Measurements from ENCODE around the gene IGIP.
A peak's percentile ranks its signal among the peaks of the same experiment; 100 is the strongest.

The IGIP gene

DNA sequence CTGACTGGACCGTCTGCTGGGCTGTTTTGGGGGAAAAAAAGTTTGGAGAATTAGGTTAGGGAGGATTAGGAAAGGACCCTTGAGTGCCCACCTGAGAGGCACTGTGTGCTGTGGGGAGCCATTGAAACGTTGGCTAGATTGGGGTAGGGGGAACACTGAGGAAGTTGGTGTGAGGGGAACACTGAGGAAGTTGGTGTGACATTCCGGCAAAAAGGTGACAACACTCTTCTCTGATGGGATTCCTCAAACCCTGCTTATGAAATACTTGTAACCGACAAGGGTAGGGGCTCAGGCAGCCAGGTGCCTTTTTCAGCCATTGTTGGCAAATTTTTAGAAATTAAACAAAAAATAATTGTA is 50.3 kb downstream of the IGIP start:
- TF ChIP-seq, protein P1, sequence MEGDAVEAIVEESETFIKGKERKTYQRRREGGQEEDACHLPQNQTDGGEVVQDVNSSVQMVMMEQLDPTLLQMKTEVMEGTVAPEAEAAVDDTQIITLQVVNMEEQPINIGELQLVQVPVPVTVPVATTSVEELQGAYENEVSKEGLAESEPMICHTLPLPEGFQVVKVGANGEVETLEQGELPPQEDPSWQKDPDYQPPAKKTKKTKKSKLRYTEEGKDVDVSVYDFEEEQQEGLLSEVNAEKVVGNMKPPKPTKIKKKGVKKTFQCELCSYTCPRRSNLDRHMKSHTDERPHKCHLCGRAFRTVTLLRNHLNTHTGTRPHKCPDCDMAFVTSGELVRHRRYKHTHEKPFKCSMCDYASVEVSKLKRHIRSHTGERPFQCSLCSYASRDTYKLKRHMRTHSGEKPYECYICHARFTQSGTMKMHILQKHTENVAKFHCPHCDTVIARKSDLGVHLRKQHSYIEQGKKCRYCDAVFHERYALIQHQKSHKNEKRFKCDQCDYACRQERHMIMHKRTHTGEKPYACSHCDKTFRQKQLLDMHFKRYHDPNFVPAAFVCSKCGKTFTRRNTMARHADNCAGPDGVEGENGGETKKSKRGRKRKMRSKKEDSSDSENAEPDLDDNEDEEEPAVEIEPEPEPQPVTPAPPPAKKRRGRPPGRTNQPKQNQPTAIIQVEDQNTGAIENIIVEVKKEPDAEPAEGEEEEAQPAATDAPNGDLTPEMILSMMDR (IDR thresholded peaks at IDR 0.05; ENCODE audit: low read depth, low read length): no peak
- peak overlapping the region; percentile 81 for H3K4me3 ChIP-seq (ENCODE audit: low read depth, low read length)
- no peak for DNase-seq (ENCODE audit: low read depth, low spot score)
- in situ Hi-C loops (cut with HindIII; ENCODE audit: low sequenced_read_pairs): no loop called here

DNA sequence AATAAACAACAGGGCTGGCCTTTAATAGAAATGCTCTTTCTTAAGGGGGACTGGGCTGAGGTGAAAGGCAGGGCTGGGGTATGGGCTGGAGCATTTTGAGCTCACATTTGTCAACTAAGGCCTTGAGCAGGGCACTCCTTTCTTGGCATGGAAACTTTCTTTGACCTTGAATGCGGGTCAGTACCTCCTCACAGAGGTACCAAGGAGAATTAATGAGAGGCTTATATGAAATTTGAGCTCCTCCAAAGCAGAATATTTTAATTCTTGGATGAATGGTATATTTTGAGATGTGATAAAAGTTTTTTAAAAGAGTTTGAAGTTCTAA is 52.3 kb downstream of the IGIP start:
- TF ChIP-seq, protein P1 (IDR thresholded peaks at IDR 0.05; ENCODE audit: low read depth, low read length): no peak
- in situ Hi-C loops (cut with HindIII; ENCODE audit: low sequenced_read_pairs): no loop called here
- no peak overlapping the region for H3K4me3 ChIP-seq (ENCODE audit: low read depth, low read length)
- DNase-seq (ENCODE audit: low read depth, low spot score): no peak

DNA sequence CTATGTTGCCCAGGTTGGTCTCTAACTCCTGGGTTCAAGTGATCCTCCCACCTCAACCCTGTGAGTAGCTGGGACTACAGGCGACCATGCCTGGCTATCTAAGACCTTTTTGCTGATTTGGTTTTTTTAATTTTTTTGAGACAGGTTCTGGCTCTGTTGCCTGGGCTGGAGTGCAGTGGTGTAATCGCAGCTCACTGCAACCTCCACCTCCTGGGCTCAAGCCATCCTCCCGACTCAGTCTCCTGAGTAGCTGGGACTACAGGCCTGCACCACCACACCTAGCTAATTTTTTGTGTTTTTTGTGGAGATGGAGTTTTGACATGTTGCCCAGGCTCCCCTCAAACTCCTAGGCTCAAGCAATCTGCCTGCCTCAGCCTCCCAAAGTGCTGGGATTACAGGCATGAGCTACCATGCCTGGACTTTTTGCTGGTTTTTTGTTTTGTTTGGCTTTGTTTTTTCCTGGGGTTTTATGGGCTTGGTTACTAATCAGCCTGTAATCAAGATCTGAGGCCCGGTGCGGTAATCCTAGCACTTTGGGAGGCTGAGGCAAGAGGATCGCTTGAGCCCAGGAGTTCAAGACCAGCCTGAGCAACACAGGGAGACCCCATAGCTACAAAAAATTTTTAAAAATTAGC is 52.9 kb downstream of the IGIP start:
- no peak for DNase-seq (ENCODE audit: low read depth, low spot score)
- in situ Hi-C loops (cut with HindIII; ENCODE audit: low sequenced_read_pairs): no loop called here
- TF ChIP-seq, protein P1 (IDR thresholded peaks at IDR 0.05; ENCODE audit: low read depth, low read length): no peak
- H3K4me3 ChIP-seq (ENCODE audit: low read depth, low read length): no peak overlapping the region

Data from astrocyte of the spinal cord (primary cell).